ENCODE results near the gene PRDM16. TPM values are rescaled to one million over a fixed set of nuclear protein-coding genes. Genes with fewer than 3 reads are reported as not detected.

PRDM16 gene
- total RNA-seq, 4 donors from 2014 or later, result 0.26 to 7.7 (median 0.35) TPM; not detected in 1

DNA sequence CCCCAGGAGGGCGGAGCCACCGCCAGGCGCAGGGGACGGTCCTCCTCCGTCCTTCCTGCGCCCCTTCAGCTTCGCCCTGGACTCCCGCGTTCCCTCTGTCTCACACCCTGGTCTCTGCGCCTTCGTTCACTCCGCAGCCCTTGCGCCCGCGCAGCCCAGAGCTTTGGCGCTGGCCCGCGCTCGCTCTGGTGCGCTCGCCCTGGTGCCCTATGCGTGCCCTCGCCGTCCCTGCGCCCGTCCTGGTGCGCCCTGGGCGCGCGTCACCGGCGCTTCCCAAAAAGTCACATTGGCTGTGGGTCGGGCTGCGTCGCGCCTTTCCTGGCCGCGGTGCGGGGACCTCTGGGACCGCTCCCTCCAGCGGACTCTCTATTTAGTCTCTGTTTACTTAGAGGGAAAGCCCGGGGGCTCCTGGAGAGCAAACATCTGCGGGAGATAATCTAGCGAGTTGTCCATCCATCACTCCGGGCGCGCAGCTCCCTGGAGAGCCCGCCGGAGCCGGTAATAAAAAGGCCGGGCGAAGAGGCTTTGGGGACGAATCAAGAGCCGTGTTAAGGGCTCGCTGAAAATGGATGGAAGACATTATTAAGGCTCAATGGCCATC lies 178.6 kb downstream of the PRDM16 start:
- no peak overlapping the region for H3K27ac ChIP-seq
- H3K4me3 ChIP-seq, result no peak overlapping the region
- H3K4me1 ChIP-seq, result no peaks in the 10 kb centered on the region
- TF ChIP-seq POLR2A (IDR thresholded peaks at IDR 0.05), result no peak
- no peak for TF ChIP-seq CTCF (IDR thresholded peaks at IDR 0.05)
- H3K36me3 ChIP-seq, result no peaks in the 10 kb centered on the region
- H3K9me3 ChIP-seq, result no peaks in the 10 kb centered on the region
- peaks cover 0 to 7% of the 10 kb centered on the region in 2 donors for H3K27me3 ChIP-seq
- intact Hi-C loops (cut with DNase I; ENCODE audit: low total_unique reads), result no loop called here
- no peak for DNase-seq

GRCh38 chr1:3248155-3249141 lies 179.4 kb downstream of the PRDM16 start:
- Histone ChIP-seq H3K4me1 (no peaks in the 10 kb centered on the region), H3K27me3 (peaks cover 0 to 7% of the 10 kb centered on the region in 2 donors), H3K9me3 (no peaks in the 10 kb centered on the region), H3K4me3 (no peak overlapping the region), H3K36me3 (no peaks in the 10 kb centered on the region), H3K27ac (no peak overlapping the region)
- TF ChIP-seq CTCF (IDR thresholded peaks at IDR 0.05) (no peak), POLR2A (IDR thresholded peaks at IDR 0.05) (no peak)
- no peak for DNase-seq
- intact Hi-C loops (cut with DNase I; ENCODE audit: low total_unique reads), result no loop called here

DNA sequence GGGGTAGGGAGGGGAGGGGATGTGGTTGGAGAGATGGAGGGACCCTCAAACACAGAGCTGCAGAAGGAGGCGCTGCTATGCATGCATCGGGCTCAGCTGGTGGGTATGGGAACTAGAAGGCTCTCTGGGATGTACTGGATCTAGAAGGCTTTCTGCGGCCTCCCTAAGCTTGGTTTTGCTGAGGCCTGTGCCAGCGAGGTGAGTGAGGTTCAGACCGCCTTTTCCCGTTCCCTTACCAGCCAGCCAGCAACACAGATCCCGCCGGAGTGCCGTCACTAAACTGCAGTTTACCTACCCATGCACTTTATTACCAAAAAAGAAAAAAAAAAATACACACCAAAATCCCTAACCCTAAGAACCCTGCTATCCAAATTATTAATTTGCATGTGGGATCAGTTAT lies 180.2 kb downstream of the PRDM16 start:
- Histone ChIP-seq H3K4me3 (no peak overlapping the region), H3K36me3 (no peaks in the 10 kb centered on the region), H3K4me1 (no peaks in the 10 kb centered on the region), H3K9me3 (no peaks in the 10 kb centered on the region), H3K27ac (no peak overlapping the region), H3K27me3 (peaks cover 0 to 7% of the 10 kb centered on the region in 2 donors)
- intact Hi-C loops (cut with DNase I; ENCODE audit: low total_unique reads), result no loop called here
- no peak for DNase-seq
- TF ChIP-seq CTCF (IDR thresholded peaks at IDR 0.05), result no peak
- TF ChIP-seq POLR2A (IDR thresholded peaks at IDR 0.05), result no peak

DNA sequence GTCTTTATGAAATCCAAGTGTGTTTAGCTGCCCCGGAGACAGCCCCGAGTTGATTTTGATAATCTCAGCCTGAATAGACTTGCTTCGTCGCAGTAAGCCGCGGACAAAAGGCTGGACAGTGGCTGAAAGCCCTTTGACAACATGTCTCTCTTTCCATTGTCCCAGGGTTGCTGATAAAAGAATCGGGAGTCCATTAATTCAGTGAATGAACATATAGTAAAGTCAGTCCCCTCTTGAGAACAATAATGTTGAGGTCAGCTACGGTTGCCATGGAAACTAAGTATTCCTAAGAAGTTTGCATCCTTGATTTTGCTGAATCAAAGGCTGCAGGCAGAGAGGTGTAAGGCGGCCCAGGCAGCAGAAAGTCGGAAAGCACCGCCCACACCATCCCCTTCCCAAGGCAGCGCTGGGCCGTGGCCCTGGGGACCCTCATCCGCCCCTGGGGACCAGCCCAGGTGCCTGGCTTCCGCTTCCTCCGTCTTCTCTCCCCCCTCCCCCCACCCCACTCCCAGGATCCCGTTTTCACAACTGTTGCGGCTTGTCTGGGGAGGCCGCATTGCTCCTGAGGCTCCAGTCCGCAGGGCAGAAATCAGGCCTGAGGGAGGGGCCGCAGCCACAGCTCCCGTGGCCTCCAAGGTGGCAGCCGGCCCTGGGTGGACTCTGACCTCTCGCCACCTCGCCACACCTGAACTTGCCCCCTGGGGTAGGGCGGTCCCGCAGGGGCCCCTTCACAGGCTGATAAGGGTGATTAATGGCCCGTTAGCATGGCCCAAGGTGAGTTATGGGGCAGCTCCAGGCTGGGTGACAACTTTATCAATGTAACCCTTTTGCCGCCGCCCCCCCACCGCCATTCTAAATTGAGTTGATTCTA lies 180.9 kb downstream of the PRDM16 start:
- intact Hi-C loops (cut with DNase I; ENCODE audit: low total_unique reads), result no loop called here
- no peak for DNase-seq
- Histone ChIP-seq H3K4me1 (no peaks in the 10 kb centered on the region), H3K27ac (no peak overlapping the region), H3K36me3 (no peaks in the 10 kb centered on the region), H3K4me3 (no peak overlapping the region), H3K27me3 (peaks cover 0 to 7% of the 10 kb centered on the region in 2 donors), H3K9me3 (no peaks in the 10 kb centered on the region)
- TF ChIP-seq CTCF (IDR thresholded peaks at IDR 0.05) (no peak), POLR2A (IDR thresholded peaks at IDR 0.05) (no peak)

All from uterus (tissue), 4 donors.